ENCODE measurements around the gene SIPA1. TPM values are rescaled to one million over a fixed set of nuclear protein-coding genes. Genes with fewer than 3 reads are reported as not detected.

SIPA1 gene
- total and polyA plus RNA-seq, 9 of the 15 experiments (the other 6 are each of a cell fraction or from before 2014, with no cell fraction given) = 0.25 to 85.8 (median 16.8) TPM

GRCh38 chr11:65615229-65615949 lies 22.5 kb upstream of the SIPA1 start, which contains the start of gene PCNX3 (continued):
- TF ChIP-seq, protein P1, sequence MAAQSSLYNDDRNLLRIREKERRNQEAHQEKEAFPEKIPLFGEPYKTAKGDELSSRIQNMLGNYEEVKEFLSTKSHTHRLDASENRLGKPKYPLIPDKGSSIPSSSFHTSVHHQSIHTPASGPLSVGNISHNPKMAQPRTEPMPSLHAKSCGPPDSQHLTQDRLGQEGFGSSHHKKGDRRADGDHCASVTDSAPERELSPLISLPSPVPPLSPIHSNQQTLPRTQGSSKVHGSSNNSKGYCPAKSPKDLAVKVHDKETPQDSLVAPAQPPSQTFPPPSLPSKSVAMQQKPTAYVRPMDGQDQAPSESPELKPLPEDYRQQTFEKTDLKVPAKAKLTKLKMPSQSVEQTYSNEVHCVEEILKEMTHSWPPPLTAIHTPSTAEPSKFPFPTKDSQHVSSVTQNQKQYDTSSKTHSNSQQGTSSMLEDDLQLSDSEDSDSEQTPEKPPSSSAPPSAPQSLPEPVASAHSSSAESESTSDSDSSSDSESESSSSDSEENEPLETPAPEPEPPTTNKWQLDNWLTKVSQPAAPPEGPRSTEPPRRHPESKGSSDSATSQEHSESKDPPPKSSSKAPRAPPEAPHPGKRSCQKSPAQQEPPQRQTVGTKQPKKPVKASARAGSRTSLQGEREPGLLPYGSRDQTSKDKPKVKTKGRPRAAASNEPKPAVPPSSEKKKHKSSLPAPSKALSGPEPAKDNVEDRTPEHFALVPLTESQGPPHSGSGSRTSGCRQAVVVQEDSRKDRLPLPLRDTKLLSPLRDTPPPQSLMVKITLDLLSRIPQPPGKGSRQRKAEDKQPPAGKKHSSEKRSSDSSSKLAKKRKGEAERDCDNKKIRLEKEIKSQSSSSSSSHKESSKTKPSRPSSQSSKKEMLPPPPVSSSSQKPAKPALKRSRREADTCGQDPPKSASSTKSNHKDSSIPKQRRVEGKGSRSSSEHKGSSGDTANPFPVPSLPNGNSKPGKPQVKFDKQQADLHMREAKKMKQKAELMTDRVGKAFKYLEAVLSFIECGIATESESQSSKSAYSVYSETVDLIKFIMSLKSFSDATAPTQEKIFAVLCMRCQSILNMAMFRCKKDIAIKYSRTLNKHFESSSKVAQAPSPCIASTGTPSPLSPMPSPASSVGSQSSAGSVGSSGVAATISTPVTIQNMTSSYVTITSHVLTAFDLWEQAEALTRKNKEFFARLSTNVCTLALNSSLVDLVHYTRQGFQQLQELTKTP (IDR thresholded peaks at IDR 0.05; ENCODE audit: low read depth in 1 of 2, partially characterized antibody in 2 of 2) = no peak
- TF ChIP-seq ZHX1 (conservative IDR thresholded peaks at IDR 0.05; ENCODE audit: low read length) = no peak
- no peak for TF ChIP-seq E2F3 (CRISPR knock-in tag; IDR thresholded peaks at IDR 0.05)
- no peak for TF ChIP-seq SRSF9 (IDR thresholded peaks at IDR 0.05; ENCODE audit: borderline replicate concordance, low read depth, low read length)
- TF ChIP-seq SPI1 (IDR thresholded peaks at IDR 0.05; ENCODE audit: borderline replicate concordance, low read depth, low read length) = no peak
- no peak for TF ChIP-seq NCOA1 (IDR thresholded peaks at IDR 0.05; ENCODE audit: low read depth)
- peak; percentile 84 for TF ChIP-seq POLR2A (conservative IDR thresholded peaks at IDR 0.05)
- peak; percentile 61 for TF ChIP-seq ETV1 (tag; conservative IDR thresholded peaks at IDR 0.05; ENCODE audit: low read depth)
- no peak for TF ChIP-seq HNRNPH1 (optimal IDR thresholded peaks at IDR 0.05; ENCODE audit: low read depth, low read length)
- TF ChIP-seq TEAD2 (tag; IDR thresholded peaks at IDR 0.05) = no peak
- TF ChIP-seq ZNF79 (CRISPR knock-in tag; IDR thresholded peaks at IDR 0.05; ENCODE audit: low read depth) = no peak
- TF ChIP-seq CHCHD3 (CRISPR knock-in tag; IDR thresholded peaks at IDR 0.05) = no peak
- TF ChIP-seq MEF2D (tag; conservative IDR thresholded peaks at IDR 0.05; ENCODE audit: low read depth) = no peak
- TF ChIP-seq ZNF232 (CRISPR knock-in tag; IDR thresholded peaks at IDR 0.05) = no peak
- no peak for TF ChIP-seq MTA1 (IDR thresholded peaks at IDR 0.05; ENCODE audit: borderline replicate concordance)
- peak; percentile 96 for TF ChIP-seq ELF1 (tag; IDR thresholded peaks at IDR 0.05)
- TF ChIP-seq ZNF23 (CRISPR knock-in tag; IDR thresholded peaks at IDR 0.05) = no peak
- peak; percentile 66 to 92 for TF ChIP-seq SIN3A (IDR thresholded peaks at IDR 0.05; ENCODE audit: borderline replicate concordance in 2 of 2, control insufficient read depth in 1 of 2, low read depth in 2 of 2, low read length in 2 of 2)
- no peak for TF ChIP-seq ZNF311 (CRISPR knock-in tag; IDR thresholded peaks at IDR 0.05)
- no peak for TF ChIP-seq MTF1 (CRISPR knock-in tag; IDR thresholded peaks at IDR 0.05; ENCODE audit: borderline replicate concordance)
- TF ChIP-seq ASH1L (IDR thresholded peaks at IDR 0.05; ENCODE audit: borderline replicate concordance, low read depth, partially characterized antibody) = peak; percentile 92
- TF ChIP-seq BHLHE40 (IDR thresholded peaks at IDR 0.05; ENCODE audit: low read length) = peak; percentile 34; the same call in 1 of the 2 replicates
- TF ChIP-seq KLF10 (CRISPR knock-in tag; IDR thresholded peaks at IDR 0.05) = no peak
- peak; percentile 86 for TF ChIP-seq CXXC5 (CRISPR knock-in tag; IDR thresholded peaks at IDR 0.05)
